Measurements from ENCODE around the gene MTHFD1L.
"Not testable (repeated sequence)": the region's sequence is repeated elsewhere in the genome, so short reads cannot be mapped to it uniquely, and the experiment has no call there.

MTHFD1L gene

GRCh38 chr6:151027295-151027747, 161.8 kb downstream of the MTHFD1L start:
- Histone ChIP-seq H3K4me3 (ENCODE audit: low read depth in 1 of 2, low read length in 1 of 2) (no peak overlapping the region), H3K27ac (no peak overlapping the region), H3K9me3 (no peaks in the 10 kb centered on the region), H3K27me3 (no peaks in the 10 kb centered on the region), H3K4me1 (ENCODE audit: control insufficient read depth in 1 of 2, insufficient read depth in 1 of 2, low read depth in 1 of 2, low read length in 1 of 2) (no peaks in the 10 kb centered on the region), H3K36me3 (no peaks in the 10 kb centered on the region)
- no peak for TF ChIP-seq CTCF (IDR thresholded peaks at IDR 0.05)

- Histone ChIP-seq H3K4me3 (ENCODE audit: low read depth in 1 of 2, low read length in 1 of 2) (no peak overlapping the region), H3K36me3 (no peaks in the 10 kb centered on the region), H3K9me3 (no peaks in the 10 kb centered on the region), H3K4me1 (ENCODE audit: control insufficient read depth in 1 of 2, insufficient read depth in 1 of 2, low read depth in 1 of 2, low read length in 1 of 2) (no peaks in the 10 kb centered on the region), H3K27me3 (no peaks in the 10 kb centered on the region), H3K27ac (no peak overlapping the region)
- no peak for TF ChIP-seq CTCF (IDR thresholded peaks at IDR 0.05)
Observed at GRCh38 chr6:151027936-151028838, 162.7 kb downstream of the MTHFD1L start.

GRCh38 chr6:151029970-151030369, 164.5 kb downstream of the MTHFD1L start:
- H3K4me3 ChIP-seq (ENCODE audit: low read depth in 1 of 2, low read length in 1 of 2): no peak overlapping the region
- H3K27ac ChIP-seq: no peak overlapping the region
- no peaks in the 10 kb centered on the region for H3K36me3 ChIP-seq
- no peaks in the 10 kb centered on the region for H3K27me3 ChIP-seq
- no peak for TF ChIP-seq CTCF (IDR thresholded peaks at IDR 0.05)
- H3K4me1 ChIP-seq (ENCODE audit: control insufficient read depth in 1 of 2, insufficient read depth in 1 of 2, low read depth in 1 of 2, low read length in 1 of 2): no peaks in the 10 kb centered on the region
- no peaks in the 10 kb centered on the region for H3K9me3 ChIP-seq

- no peaks in the 10 kb centered on the region for H3K4me1 ChIP-seq (ENCODE audit: control insufficient read depth in 1 of 2, insufficient read depth in 1 of 2, low read depth in 1 of 2, low read length in 1 of 2)
- H3K36me3 ChIP-seq: no peaks in the 10 kb centered on the region
- no peak overlapping the region for H3K27ac ChIP-seq
- H3K4me3 ChIP-seq (ENCODE audit: low read depth in 1 of 2, low read length in 1 of 2): no peak overlapping the region
- H3K27me3 ChIP-seq: no peaks in the 10 kb centered on the region
- TF ChIP-seq CTCF (IDR thresholded peaks at IDR 0.05): no peak
- no peaks in the 10 kb centered on the region for H3K9me3 ChIP-seq
Observed at GRCh38 chr6:151032034-151032433, 166.5 kb downstream of the MTHFD1L start.

- Histone ChIP-seq H3K27me3 (no peaks in the 10 kb centered on the region), H3K27ac (no peak overlapping the region), H3K4me1 (ENCODE audit: control insufficient read depth in 1 of 2, insufficient read depth in 1 of 2, low read depth in 1 of 2, low read length in 1 of 2) (no peaks in the 10 kb centered on the region), H3K9me3 (no peaks in the 10 kb centered on the region), H3K4me3 (ENCODE audit: low read depth in 1 of 2, low read length in 1 of 2) (no peak overlapping the region), H3K36me3 (no peaks in the 10 kb centered on the region)
- no peak for TF ChIP-seq CTCF (IDR thresholded peaks at IDR 0.05)
Observed at GRCh38 chr6:151034825-151035781, 169.6 kb downstream of the MTHFD1L start.

- H3K27me3 ChIP-seq; H3K4me3 ChIP-seq (ENCODE audit: low read depth in 1 of 2, low read length in 1 of 2); H3K27ac ChIP-seq; H3K36me3 ChIP-seq; H3K9me3 ChIP-seq; H3K4me1 ChIP-seq (ENCODE audit: control insufficient read depth in 1 of 2, insufficient read depth in 1 of 2, low read depth in 1 of 2, low read length in 1 of 2): not testable (repeated sequence)
Observed at GRCh38 chr6:151036211-151036721, 170.8 kb downstream of the MTHFD1L start.

Data from neutrophil (primary cell).